ENCODE data around the gene EMX2.
"Not testable (repeated sequence)": the region's sequence is repeated elsewhere in the genome, so short reads cannot be mapped to it uniquely, and the experiment has no call there.

The EMX2 gene

DNA sequence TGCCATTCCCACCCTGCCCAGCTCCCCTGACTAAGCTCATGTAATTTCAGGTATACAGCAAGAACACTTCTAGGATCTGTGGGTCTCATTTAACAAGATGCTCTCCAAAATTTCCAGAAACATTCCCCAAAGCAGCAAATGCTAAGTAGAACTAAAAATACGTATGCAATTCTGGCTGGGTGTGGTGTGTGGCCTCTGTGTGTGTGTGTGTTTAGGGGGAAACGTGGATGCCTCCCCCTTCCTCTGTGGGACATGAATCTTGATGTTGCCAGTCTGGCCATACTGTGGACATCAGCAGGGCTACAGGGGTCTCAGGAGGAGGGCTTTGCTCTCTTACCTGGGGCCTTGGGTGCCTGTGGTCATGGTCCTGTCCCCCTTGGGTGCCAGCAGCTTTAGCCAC is 18.4 kb downstream of the EMX2 start:
- DNase-seq (ENCODE audit: low read depth), result no peak

DNA sequence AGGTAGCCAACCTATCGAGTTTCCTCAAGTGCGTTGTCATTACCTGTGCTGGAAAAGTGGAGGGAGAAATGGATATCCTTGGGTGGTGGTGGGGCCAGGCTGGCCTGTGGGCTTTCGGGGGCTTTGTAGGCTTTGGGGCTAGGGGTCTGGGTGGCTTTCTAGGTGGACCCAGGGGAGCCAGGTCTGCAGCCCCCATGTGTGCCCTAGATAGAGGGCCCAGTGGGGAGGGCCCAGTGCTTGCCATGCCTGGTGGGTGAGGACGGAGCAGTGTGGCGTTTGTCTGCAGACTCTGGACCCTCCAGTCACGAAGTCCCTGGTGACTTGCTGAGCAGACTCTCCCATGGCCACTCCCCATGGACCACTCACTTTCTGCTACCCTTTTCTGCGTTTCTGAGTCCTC is 19.7 kb downstream of the EMX2 start:
- no peak for DNase-seq (ENCODE audit: low read depth)

DNA sequence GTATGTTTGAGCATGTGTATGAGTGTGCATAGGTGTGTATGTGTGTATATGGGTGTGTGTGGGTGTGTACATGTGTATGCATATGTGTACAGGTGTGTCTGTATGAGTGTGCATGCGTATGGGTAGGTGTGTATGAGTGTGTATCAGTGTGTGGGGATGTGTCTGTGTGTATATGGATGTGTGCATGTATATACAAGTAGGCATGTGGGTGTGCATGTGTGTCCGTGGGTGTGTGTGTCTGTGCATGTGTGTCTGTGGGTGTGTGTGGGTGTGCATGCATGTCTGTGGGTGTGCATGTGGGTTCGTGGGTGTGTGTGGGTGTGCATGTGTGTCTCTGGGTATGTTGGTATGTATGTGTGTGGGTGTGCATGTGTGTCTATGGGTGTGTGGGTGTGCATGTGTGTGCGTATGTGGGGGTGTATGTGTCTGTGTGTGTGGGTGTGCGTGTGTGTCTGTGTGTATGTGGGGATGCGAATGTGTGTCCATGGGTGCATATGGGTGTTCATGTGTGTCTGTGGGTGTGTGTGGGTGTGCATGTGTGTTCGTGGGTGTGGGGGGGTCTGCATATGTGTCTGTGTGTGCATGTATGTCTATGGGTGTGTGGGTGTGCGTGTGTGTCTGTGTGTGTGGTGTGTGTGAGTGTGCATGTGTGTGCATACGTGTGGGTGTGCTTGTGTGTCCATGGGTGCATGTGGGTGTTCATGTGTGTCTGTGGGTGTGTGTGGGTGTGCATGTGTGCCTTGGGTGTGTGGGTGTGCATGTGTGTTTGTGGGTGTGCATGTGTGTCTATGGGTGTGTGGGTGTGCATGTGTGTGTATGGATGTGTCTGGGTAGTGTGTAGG is 20.6 kb downstream of the EMX2 start:
- no peak for DNase-seq (ENCODE audit: low read depth)

DNA sequence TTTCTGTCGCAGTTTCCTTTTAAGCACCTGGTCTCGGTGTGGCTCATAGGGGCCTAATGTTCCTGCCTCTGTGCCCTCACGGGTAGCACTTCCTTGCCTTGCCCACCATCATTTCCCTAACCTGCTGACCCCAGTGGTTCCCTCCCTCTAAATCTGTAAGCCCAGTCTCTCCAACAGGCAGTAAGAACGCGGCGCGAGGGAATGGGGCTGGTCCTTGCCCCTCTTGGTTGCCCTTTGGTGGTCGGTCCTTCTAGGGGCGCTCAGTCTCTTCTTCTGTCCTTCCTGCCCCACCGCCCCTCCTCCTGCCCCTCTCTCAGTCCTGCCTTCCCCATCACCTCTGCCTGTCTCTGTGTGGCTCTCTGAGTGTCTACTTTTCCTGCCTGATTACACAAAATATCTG is 21.2 kb downstream of the EMX2 start:
- no peak for DNase-seq (ENCODE audit: low read depth)

DNA sequence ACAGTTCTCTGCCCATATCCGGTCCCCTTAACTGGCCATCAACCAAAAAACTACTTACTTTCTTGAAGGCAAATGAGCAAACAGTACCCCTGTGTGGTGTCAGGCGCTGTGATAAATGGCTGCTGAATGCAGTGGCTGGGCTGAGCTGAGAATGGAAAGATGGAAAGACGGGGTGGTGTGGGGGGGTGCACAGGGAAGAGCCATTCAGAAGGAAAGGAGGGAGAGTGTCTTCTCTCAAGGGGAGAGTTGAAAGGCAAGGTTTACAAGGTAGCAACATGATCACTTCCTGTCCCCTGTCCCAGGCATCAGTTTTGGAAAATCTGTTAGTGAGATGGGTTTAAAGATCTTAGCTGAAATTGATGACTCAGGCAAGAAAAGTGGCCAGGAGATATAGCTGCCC is 22.5 kb downstream of the EMX2 start:
- no peak for DNase-seq (ENCODE audit: low read depth)

DNA sequence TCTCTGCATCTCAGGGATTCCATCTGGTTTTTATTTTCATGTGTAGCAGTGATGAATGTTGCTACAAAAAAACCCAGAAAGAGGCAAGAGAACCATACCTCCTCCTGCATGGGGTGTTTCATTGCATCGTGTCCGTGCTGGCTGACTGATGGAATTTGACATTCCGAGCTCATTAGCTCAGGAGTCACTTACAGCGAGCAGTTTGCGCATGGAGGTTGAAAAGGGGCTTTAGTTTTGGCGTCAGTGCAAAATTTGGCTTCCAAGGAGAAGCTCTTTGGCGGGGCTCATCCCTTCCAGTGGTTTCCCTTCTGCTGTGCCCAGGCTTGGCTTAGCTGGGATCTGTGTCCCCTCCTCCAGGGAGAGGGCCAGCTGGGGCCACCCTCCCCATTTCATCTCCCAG is 25.8 kb downstream of the EMX2 start:
- no peak for DNase-seq (ENCODE audit: low read depth)

DNA sequence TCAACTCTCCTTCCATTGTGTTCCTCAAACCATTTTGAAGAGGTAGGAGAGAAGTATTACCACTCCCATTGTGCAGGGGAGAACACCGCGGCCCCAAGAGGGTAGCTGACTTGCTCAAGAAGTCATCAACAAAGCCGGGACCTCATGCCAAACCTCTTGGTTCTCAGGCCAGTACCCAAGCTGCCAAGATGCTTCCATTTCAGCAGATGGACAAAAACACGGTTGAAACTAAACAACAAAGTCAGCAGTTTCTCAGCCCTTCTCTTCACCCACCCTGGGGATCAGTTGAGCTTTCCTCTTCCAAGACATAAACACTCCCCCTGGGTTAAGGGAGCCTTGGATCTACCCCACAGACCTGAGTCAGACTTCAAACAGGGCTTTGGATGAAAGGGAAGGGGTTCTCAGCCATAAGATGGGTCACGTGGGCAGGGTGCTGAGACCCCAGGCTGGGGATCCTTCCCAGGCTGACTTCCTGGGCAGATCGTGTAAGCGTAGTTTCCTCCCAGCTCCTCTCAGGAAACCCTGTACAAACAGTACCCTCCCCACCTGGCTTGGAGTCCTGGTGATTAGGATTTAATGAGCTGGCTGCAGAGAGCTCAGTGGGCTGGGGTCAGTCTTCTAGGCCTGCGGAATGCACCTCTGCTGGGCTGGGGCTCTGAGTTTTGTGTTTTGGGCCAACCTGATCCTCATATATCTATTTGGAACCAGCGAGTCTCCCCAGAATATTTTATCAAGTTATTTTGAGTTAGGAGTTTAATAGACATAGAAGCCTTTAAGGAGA is 27.3 kb downstream of the EMX2 start:
- DNase-seq (ENCODE audit: low read depth), result no peak

DNA sequence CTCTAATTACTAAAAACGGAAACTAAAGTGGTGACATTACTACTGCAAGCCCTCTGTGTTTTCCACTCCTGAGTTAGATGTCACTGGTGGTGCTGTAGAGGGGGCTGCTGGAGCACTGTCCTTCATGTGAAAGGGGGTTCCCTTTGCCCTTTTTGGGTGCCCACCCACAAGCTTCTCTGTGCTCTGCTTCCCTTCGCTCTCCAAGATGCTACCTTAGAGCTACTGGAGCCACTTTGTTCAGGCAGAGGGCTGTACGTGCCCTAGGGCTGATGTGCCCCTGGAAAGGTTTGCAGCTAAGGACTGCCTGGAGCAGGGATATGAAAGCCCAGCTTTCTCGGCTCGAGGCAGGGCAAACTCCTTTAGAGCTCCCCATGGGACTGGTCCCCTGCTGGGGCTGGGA is 28.3 kb downstream of the EMX2 start:
- no peak for DNase-seq (ENCODE audit: low read depth)

DNA sequence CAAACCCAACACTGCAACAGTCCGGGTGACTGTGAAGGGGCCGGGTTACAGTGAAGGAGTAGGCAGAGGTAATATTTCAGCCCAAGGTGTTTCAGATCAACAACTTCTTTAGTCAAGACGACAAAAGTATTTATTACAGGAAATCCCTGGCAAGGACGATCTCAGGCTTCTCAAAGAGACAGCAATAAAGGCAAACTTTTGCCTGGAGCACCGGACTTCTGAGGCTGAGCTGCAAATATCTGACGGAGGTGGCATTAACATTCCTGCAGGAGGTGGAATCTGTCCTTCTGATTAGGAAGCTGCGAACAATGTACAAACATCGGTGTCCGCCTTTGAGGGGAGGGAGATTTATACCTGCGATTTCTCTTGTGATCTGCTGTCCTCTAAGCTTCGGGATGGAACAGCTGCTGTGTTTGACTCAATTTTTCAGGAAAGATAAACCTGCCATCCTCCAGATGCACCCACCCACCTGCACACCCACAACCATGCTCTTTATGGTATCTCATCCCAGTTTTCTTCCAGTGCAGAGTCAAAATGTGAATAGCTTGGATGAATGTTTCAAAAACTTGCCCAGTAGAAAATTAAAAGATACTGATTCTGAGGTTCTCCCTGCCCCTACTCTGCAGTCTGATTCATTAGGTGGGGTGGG is 32.1 kb downstream of the EMX2 start:
- DNase-seq (ENCODE audit: low read depth), result no peak

DNA sequence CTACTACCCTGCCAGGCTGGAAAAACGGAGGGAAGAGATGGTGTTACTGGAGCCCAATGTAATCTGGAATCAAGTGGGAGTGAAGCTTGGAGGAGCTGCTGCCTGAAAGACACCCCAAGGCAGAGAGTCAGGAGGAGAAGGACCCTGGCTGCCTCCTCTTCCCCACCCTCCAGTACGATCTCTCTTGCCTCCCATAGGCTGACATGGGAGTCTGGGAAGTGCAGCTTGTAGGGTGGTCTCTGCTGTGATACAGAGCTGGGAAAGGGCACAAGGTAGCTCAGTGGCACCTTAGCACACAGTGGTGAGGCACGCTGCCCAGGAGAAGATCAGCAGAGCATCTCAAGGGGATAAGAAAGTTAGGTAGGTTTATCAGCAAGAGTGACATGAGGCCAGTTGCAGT is 35.9 kb downstream of the EMX2 start:
- DNase-seq (ENCODE audit: low read depth), result no peak

DNA sequence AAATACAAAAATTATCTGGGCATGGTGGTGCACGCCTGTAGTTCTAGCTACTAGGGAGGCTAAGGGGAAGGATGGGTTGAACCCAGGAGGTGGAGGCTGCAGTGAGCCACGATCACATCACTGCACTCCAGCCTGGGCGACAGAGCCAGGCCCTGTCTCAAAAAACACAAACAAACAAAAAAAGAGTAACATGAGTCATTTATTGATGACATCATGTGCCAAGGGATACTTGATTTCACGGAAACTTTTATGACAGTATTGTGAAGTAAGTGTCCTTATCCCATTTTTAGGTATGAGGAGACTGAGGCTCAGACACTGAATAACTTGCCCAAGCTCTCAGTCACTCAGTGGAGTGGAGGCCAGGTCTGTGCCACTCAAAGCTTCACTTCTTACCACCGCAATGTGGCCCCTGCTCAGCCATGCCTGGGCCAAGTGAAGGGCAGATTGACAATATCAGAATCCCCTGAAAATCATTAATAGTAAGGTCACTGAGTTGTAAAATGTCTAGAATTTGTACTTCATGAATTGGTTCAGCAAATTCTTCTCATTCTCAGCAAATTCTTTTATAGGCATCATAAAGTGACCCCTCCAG is 36.5 kb downstream of the EMX2 start:
- no peak for DNase-seq (ENCODE audit: low read depth)

DNA sequence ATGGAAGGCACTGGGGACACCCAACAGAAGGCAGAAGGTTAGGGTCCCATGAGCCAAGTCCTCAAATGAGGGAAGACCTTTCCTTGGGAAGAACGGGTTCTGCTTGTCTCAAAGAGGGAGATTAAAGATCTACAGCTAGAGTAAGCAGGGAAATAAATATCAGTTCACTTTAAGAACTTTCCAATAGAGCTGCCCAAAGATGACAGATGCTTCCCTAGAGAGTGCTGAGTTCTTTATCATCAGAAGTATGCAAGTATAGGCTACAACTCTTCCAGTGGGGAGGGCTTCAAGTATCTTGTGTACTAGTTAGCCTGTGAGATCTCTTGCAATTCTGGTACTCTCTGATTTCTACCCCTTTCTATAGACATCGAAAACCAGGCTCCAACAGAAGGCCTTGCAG is 39.4 kb downstream of the EMX2 start:
- DNase-seq (ENCODE audit: low read depth), result no peak

DNA sequence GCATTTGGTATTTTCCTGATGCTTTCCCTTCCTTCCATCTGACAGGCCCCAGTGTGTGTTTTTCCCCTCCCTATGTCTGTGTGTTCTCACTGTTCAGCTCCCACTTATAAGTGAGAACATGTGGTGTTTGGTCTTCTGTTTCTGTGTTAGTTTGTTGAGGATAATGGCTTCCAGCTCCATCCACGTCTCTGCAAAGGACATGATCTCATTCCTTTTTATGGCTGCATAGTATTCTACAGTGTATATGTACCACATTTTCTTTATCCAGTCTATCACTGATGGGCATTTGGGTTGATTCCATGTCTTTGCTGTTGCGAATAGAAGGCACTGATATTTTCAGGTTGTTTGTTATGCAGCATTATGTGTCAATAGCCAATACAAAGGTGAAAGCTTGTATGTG is 42.3 kb downstream of the EMX2 start:
- not testable (repeated sequence) for DNase-seq (ENCODE audit: low read depth)

DNA sequence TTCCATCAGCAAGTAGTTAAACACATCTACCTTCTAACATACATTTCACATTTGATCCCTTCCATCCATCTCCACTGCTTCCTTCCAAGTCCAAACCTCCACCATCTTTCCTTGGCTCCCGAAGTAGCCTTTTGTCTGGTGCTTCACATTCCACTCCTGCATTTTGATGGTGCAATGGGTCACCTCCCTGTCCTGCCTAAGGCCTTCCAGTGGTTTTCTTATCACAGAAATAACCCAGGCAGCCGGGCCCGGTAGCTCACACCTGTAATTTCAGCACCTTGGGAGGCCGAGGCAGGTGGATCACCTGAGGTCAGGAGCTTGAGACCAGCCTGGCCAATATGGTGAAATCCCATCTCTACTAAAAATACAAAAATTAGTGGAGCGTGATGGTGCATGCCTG is 44.5 kb downstream of the EMX2 start:
- DNase-seq (ENCODE audit: low read depth), result no peak

DNA sequence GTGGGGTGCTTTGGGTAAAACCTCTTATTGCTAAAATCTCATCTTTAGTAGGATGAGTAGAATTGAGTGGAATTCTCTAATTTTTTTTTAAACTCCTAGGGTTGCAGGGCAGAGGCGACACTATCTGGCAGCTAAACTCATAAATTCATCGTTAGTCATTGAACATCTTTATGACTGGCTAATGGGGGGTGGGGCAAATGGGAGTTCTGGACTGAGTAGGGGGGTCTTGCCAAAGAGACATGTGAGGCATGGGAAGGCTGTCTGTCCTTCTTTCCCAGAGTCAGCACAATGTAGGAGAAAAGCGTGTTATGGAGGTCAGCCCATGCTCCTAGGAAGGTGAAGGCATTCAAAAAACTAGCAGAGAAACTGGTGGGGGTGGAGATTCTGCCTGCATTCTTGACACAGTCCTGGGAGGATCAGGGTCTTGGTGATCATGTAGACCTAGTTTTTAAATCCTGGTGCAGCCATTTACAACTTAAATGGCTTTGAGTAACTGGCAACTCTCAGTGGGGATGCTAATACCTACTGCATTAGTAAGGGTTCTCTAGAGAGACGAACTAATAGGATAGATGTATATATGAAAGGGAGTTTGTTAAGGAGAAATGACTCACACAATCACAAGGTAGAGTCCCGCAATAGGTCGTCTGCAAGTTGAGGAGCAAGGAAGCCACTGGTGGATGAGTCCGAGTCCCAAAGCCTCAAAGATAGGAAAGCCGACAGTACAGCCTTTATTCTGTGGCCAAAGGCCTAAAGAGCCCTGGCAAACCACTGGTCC is 47.7 kb downstream of the EMX2 start:
- no peak for DNase-seq (ENCODE audit: low read depth)

DNA sequence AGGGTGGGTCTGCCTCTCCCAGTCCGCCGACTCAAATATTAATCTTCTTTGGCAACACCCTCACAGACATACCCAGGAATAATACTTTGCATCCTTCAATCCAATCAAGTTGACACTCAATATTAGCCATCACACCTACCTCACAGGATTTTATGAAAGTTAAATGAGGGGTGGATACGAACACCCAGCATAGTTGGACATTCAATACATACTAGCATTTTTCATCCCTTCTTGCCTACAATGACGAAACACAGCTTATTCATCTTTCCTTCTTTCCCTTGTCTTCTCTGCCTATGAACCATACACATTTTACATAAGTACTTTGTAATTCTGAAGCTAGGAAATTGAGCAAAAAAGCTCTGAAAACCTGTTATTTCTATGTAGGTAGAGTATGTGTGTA is 48.5 kb downstream of the EMX2 start:
- DNase-seq (ENCODE audit: low read depth), result no peak

DNA sequence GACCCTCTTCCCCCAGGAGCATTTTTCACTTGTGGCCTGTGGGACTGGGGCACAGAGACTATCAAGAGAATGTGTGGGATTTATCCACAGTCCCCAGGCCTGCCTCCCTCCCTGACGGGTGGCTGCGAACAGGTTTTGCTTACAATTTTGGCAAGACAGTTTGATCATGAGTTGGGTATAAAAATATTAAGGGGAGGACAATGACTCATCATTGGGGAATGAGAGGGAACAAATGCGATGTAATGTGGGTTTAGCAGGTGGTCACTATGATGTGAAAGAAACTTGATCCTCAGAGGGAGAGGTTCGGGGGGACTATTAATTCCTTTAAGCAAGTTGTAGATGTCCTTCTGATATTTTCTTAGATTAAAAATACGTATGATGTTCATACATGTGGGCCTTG is 52.2 kb downstream of the EMX2 start:
- no peak for DNase-seq (ENCODE audit: low read depth)

DNA sequence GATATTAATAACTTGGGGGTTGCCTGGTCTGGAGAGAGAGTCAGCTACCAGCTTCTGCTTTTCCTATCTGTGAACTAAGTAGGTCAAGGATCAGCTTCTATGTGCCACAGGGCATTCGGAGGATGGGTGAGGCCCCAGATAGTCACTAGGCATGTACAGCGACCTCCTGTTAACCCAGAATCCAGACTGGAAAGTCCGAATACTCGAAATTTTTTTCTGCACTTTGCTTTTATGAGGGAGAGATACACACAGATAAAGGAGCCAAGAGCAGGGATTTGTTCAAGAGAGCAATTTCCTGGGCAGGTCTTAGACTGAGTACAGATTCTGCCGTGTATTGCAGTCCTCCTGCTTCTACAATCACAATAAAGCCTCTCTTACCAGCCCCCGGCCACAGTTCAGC is 54.2 kb downstream of the EMX2 start:
- no peak for DNase-seq (ENCODE audit: low read depth)

DNA sequence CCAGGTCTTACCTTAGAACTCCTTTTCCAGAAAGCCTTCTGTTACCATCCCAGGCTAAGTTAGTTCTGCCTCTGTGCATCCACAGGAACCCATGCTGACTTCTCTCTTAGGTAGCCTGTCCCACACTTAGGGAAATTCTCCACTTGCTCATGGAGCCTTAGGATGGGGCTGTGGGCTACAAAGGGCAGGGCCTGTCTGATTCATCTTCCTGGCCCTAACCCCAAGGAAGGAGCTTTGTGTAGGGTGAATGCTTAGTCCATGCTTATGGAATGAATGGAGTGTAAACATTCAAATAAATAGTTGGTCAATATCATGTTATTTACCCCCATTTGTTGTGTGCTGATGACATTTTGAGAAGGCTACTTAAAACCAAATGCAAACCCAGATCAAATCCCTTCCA is 54.7 kb downstream of the EMX2 start:
- no peak for DNase-seq (ENCODE audit: low read depth)

Measured in stimulated activated CD8-positive, alpha-beta memory T cell treated with anti-CD3 and anti-CD28 coated beads, Interleukin-12 subunit alpha, Interleukin-12 subunit beta, amount 100 ng/mL, for 4 hours (primary cell).